ENCODE results near the gene NEO1. TPM values are rescaled to one million over a fixed set of nuclear protein-coding genes. Genes with fewer than 3 reads are reported as not detected.

NEO1 gene
- polyA plus RNA-seq, 4 donors: 8.4 to 162 (median 21.7) TPM

- peak overlapping the region in 1 of 3 donors; percentile 1 for H3K4me3 ChIP-seq (ENCODE audit: low read depth in 1 of 3, low read length in 3 of 3)
- peaks cover 0 to 51% (median 0%) of the 10 kb centered on the region in 3 donors for H3K4me1 ChIP-seq (ENCODE audit: control insufficient read depth in 3 of 3, insufficient read depth in 2 of 3, low read depth in 1 of 3, low read length in 2 of 3)
- peaks cover 0 to 3% (median 0%) of the 10 kb centered on the region in 3 donors for H3K36me3 ChIP-seq (ENCODE audit: control insufficient read depth in 3 of 3, insufficient read depth in 2 of 3, low read depth in 1 of 3, low read length in 3 of 3)
- 13 to 52% (median 39%) methylated on average over 1 of the region's 1 CpG for WGBS, 3 donors
- H3K27ac ChIP-seq (ENCODE audit: low read depth in 1 of 3, low read length in 2 of 3): peak overlapping the region in 2 of 3 donors; percentile 41 to 85
- H3K27me3 ChIP-seq (ENCODE audit: control insufficient read depth in 3 of 3, insufficient read depth in 3 of 3, low read length in 3 of 3): no peaks in the 10 kb centered on the region
- FAIRE-seq: peak; percentile 90
- peak; percentile 78 to 87 for DNase-seq
- H3K9me3 ChIP-seq (ENCODE audit: control insufficient read depth in 2 of 2, insufficient read depth in 1 of 2, low read depth in 1 of 2, low read length in 1 of 2): no peaks in the 10 kb centered on the region
These were observed 57.9 kb downstream of the NEO1 start for GRCh38 chr15:73110201-73110600.

- DNase-seq (no peak), FAIRE-seq (no peak)
- Histone ChIP-seq H3K4me1 (ENCODE audit: control insufficient read depth in 3 of 3, insufficient read depth in 2 of 3, low read depth in 1 of 3, low read length in 2 of 3) (peaks cover 0 to 24% (median 0%) of the 10 kb centered on the region in 3 donors), H3K4me3 (ENCODE audit: low read depth in 1 of 3, low read length in 3 of 3) (no peak overlapping the region), H3K9me3 (ENCODE audit: control insufficient read depth in 2 of 2, insufficient read depth in 1 of 2, low read depth in 1 of 2, low read length in 1 of 2) (no peaks in the 10 kb centered on the region), H3K36me3 (ENCODE audit: control insufficient read depth in 3 of 3, insufficient read depth in 2 of 3, low read depth in 1 of 3, low read length in 3 of 3) (peaks cover 0 to 5% (median 0%) of the 10 kb centered on the region in 3 donors), H3K27me3 (ENCODE audit: control insufficient read depth in 3 of 3, insufficient read depth in 3 of 3, low read length in 3 of 3) (no peaks in the 10 kb centered on the region), H3K27ac (ENCODE audit: low read depth in 1 of 3, low read length in 2 of 3) (no peak overlapping the region)
- 85 to 94% (median 92%) methylated on average over 7 of the region's 7 CpGs for WGBS, 3 donors
These were observed 61.8 kb downstream of the NEO1 start for GRCh38 chr15:73114064-73114463.

GRCh38 chr15:73116164-73116563 lies 63.9 kb downstream of the NEO1 start:
- DNase-seq: no peak
- no peak for FAIRE-seq
- Histone ChIP-seq H3K9me3 (ENCODE audit: control insufficient read depth in 2 of 2, insufficient read depth in 1 of 2, low read depth in 1 of 2, low read length in 1 of 2) (no peaks in the 10 kb centered on the region), H3K36me3 (ENCODE audit: control insufficient read depth in 3 of 3, insufficient read depth in 2 of 3, low read depth in 1 of 3, low read length in 3 of 3) (peaks cover 0 to 8% (median 0%) of the 10 kb centered on the region in 3 donors), H3K4me3 (ENCODE audit: low read depth in 1 of 3, low read length in 3 of 3) (no peak overlapping the region), H3K27ac (ENCODE audit: low read depth in 1 of 3, low read length in 2 of 3) (no peak overlapping the region), H3K27me3 (ENCODE audit: control insufficient read depth in 3 of 3, insufficient read depth in 3 of 3, low read length in 3 of 3) (no peaks in the 10 kb centered on the region), H3K4me1 (ENCODE audit: control insufficient read depth in 3 of 3, insufficient read depth in 2 of 3, low read depth in 1 of 3, low read length in 2 of 3) (peaks cover 0 to 14% (median 3%) of the 10 kb centered on the region in 3 donors)
- 83 to 91% (median 84%) methylated on average over 2 of the region's 2 CpGs for WGBS, 3 donors

DNA sequence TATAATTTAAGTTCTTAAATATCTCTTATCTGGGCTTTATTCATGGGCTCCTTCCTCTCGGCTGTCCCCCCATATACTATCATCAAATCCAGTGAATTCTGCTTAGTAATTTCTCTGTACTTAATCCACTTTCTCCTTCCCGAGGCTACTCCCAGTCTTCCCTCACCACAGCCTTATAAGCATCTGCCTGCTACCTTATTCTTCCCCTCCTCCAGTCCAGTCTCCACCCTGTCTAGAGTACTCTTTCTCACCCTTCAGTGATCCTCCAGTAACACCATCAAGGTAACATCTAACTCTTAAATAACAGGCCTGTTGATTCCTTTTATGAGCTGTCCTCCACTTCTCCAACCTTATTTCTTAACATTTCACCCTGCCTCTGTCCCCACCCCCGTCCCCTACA lies 65.8 kb downstream of the NEO1 start:
- 76 to 81% (median 76%) methylated on average over 3 of the region's 3 CpGs for WGBS, 3 donors
- Histone ChIP-seq H3K4me3 (ENCODE audit: low read depth in 1 of 3, low read length in 3 of 3) (no peak overlapping the region), H3K4me1 (ENCODE audit: control insufficient read depth in 3 of 3, insufficient read depth in 2 of 3, low read depth in 1 of 3, low read length in 2 of 3) (peaks cover 0 to 3% (median 0%) of the 10 kb centered on the region in 3 donors), H3K27me3 (ENCODE audit: control insufficient read depth in 3 of 3, insufficient read depth in 3 of 3, low read length in 3 of 3) (no peaks in the 10 kb centered on the region), H3K9me3 (ENCODE audit: control insufficient read depth in 2 of 2, insufficient read depth in 1 of 2, low read depth in 1 of 2, low read length in 1 of 2) (no peaks in the 10 kb centered on the region), H3K36me3 (ENCODE audit: control insufficient read depth in 3 of 3, insufficient read depth in 2 of 3, low read depth in 1 of 3, low read length in 3 of 3) (peaks cover 0 to 11% (median 0%) of the 10 kb centered on the region in 3 donors), H3K27ac (ENCODE audit: low read depth in 1 of 3, low read length in 2 of 3) (peak overlapping the region in 1 of 3 donors; percentile 11)
- FAIRE-seq (no peak), DNase-seq (peak in 1 of 2 donors; percentile 18)

DNA sequence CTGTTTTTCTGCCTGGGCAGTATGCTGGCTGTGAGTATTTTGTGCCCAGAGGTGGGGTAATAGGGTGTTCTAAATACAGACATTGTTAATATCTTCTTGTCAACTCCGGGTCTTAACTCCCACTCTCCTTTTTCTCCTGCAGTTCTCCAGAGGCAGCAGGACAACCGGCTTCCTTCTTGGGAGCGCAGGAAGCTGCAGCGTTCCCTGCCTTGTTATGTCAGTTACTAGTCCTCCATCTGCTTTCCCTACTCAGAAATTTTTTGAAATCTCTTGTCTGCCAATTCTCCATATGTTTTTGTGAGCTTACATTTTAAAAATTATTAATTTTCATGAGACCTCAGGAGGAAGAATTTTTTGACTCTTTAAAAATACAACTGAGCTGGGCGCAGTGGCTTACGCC lies 67.2 kb downstream of the NEO1 start:
- Histone ChIP-seq H3K4me1 (ENCODE audit: control insufficient read depth in 3 of 3, insufficient read depth in 2 of 3, low read depth in 1 of 3, low read length in 2 of 3) (peaks cover 0 to 3% (median 0%) of the 10 kb centered on the region in 3 donors), H3K27ac (ENCODE audit: low read depth in 1 of 3, low read length in 2 of 3) (no peak overlapping the region), H3K36me3 (ENCODE audit: control insufficient read depth in 3 of 3, insufficient read depth in 2 of 3, low read depth in 1 of 3, low read length in 3 of 3) (peaks cover 0 to 16% (median 0%) of the 10 kb centered on the region in 3 donors), H3K27me3 (ENCODE audit: control insufficient read depth in 3 of 3, insufficient read depth in 3 of 3, low read length in 3 of 3) (no peaks in the 10 kb centered on the region), H3K4me3 (ENCODE audit: low read depth in 1 of 3, low read length in 3 of 3) (no peak overlapping the region), H3K9me3 (ENCODE audit: control insufficient read depth in 2 of 2, insufficient read depth in 1 of 2, low read depth in 1 of 2, low read length in 1 of 2) (no peaks in the 10 kb centered on the region)
- 79 to 87% (median 85%) methylated on average over 6 of the region's 6 CpGs for WGBS, 3 donors
- FAIRE-seq: no peak
- DNase-seq: no peak

GRCh38 chr15:73120269-73120668 lies 68.0 kb downstream of the NEO1 start:
- peaks cover 0 to 3% (median 0%) of the 10 kb centered on the region in 3 donors for H3K4me1 ChIP-seq (ENCODE audit: control insufficient read depth in 3 of 3, insufficient read depth in 2 of 3, low read depth in 1 of 3, low read length in 2 of 3)
- peaks cover 0 to 16% (median 0%) of the 10 kb centered on the region in 3 donors for H3K36me3 ChIP-seq (ENCODE audit: control insufficient read depth in 3 of 3, insufficient read depth in 2 of 3, low read depth in 1 of 3, low read length in 3 of 3)
- no peaks in the 10 kb centered on the region for H3K9me3 ChIP-seq (ENCODE audit: control insufficient read depth in 2 of 2, insufficient read depth in 1 of 2, low read depth in 1 of 2, low read length in 1 of 2)
- DNase-seq: peak in 1 of 2 donors; percentile 37
- FAIRE-seq: peak; percentile 76
- H3K27ac ChIP-seq (ENCODE audit: low read depth in 1 of 3, low read length in 2 of 3): no peak overlapping the region
- H3K4me3 ChIP-seq (ENCODE audit: low read depth in 1 of 3, low read length in 3 of 3): no peak overlapping the region
- H3K27me3 ChIP-seq (ENCODE audit: control insufficient read depth in 3 of 3, insufficient read depth in 3 of 3, low read length in 3 of 3): no peaks in the 10 kb centered on the region

DNA sequence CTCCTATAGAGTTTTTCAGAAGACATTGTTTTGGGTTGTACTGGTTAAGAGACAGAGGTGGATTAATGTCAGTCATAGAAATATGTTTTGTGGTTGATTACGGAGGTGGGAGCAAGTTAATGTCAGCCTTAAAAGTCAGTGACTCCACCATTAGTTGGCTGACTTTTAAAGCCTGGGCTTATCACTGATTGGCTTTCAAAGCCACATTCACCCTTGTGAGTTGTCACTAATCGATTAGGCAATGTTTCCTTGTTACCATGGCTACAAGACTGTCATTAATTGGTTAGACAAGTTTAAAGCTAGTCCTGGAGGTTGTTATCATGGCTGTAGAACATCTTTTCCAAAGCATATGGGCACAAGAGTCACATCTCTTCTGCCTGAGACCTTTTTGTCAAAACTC lies 73.0 kb downstream of the NEO1 start:
- FAIRE-seq (no peak), DNase-seq (peak in 1 of 2 donors; percentile 55)
- Histone ChIP-seq H3K27me3 (ENCODE audit: control insufficient read depth in 3 of 3, insufficient read depth in 3 of 3, low read length in 3 of 3) (no peaks in the 10 kb centered on the region), H3K4me1 (ENCODE audit: control insufficient read depth in 3 of 3, insufficient read depth in 2 of 3, low read depth in 1 of 3, low read length in 2 of 3) (peaks cover 0 to 3% (median 0%) of the 10 kb centered on the region in 3 donors), H3K9me3 (ENCODE audit: control insufficient read depth in 2 of 2, insufficient read depth in 1 of 2, low read depth in 1 of 2, low read length in 1 of 2) (no peaks in the 10 kb centered on the region), H3K4me3 (ENCODE audit: low read depth in 1 of 3, low read length in 3 of 3) (no peak overlapping the region), H3K27ac (ENCODE audit: low read depth in 1 of 3, low read length in 2 of 3) (no peak overlapping the region), H3K36me3 (ENCODE audit: control insufficient read depth in 3 of 3, insufficient read depth in 2 of 3, low read depth in 1 of 3, low read length in 3 of 3) (peaks cover 0 to 21% (median 5%) of the 10 kb centered on the region in 3 donors)
- 36 to 71% (median 42%) methylated on average over 2 of the region's 2 CpGs for WGBS, 3 donors

DNA sequence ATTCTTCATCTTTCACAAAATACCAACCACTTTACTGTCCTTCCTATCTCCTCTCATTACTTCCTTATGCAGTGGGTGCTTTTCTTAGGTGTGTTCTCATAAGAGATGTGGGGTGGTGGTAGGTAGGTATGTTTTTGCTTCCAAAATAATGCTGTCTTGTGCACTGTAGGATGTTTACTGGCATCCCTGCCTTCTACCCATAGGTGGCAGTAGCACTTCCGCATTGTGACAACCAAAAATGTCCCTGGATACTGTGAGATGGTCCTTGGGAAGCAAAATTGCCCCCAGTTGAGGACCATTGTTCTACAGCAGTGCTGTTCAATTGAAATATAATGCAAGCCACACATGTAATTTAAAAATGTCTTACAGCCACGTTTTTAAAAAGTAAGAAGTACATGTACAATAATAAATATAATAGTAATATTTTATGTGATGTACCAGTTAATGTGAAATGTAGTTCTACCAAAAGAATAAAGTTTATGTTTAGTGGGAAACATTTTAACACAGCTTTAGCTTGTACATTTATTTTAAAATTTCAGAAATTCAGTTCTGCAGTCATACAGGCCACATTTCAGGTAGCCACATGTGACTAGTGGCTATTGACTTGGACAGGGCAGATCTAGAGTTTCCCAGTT lies 75.2 kb downstream of the NEO1 start:
- Histone ChIP-seq H3K9me3 (ENCODE audit: control insufficient read depth in 2 of 2, insufficient read depth in 1 of 2, low read depth in 1 of 2, low read length in 1 of 2) (no peaks in the 10 kb centered on the region), H3K27me3 (ENCODE audit: control insufficient read depth in 3 of 3, insufficient read depth in 3 of 3, low read length in 3 of 3) (no peaks in the 10 kb centered on the region), H3K27ac (ENCODE audit: low read depth in 1 of 3, low read length in 2 of 3) (no peak overlapping the region), H3K36me3 (ENCODE audit: control insufficient read depth in 3 of 3, insufficient read depth in 2 of 3, low read depth in 1 of 3, low read length in 3 of 3) (peaks cover 0 to 28% (median 5%) of the 10 kb centered on the region in 3 donors), H3K4me3 (ENCODE audit: low read depth in 1 of 3, low read length in 3 of 3) (no peak overlapping the region), H3K4me1 (ENCODE audit: control insufficient read depth in 3 of 3, insufficient read depth in 2 of 3, low read depth in 1 of 3, low read length in 2 of 3) (no peaks in the 10 kb centered on the region)
- DNase-seq: peak; percentile 38 to 43
- no peak for FAIRE-seq
- WGBS, 3 donors: 67 to 75% (median 75%) methylated on average over 2 of the region's 2 CpGs

Data from small intestine (tissue), 7 donors.